ENCODE data around the gene PDIA5. TPM values are rescaled to one million over a fixed set of nuclear protein-coding genes. Genes with fewer than 3 reads are reported as not detected.

The PDIA5 gene
- total RNA-seq, 3 donors from 2014 or later (not counting 1 experiment from before 2014, with no cell fraction given): 0.59 to 3.3 (median 0.63) TPM

- H3K27ac ChIP-seq (ENCODE audit: low read length): no peak overlapping the region
- no peaks in the 10 kb centered on the region for H3K36me3 ChIP-seq (ENCODE audit: control insufficient read depth, insufficient read depth, low read length)
- no peak overlapping the region for H3K4me3 ChIP-seq (ENCODE audit: low read length)
- no peaks in the 10 kb centered on the region for H3K4me1 ChIP-seq (ENCODE audit: control insufficient read depth, insufficient read depth, low read length)
- ATAC-seq: no peak
- Mint-ChIP-seq H3K4me3 (no peak overlapping the region), H3K4me1 (no peaks in the 10 kb centered on the region), H3K27ac (no peak overlapping the region), H3K27me3 (ENCODE audit: low read depth in 2 of 2) (peaks cover 0 to 11% of the 10 kb centered on the region in 2 donors), H3K9me3 (no peaks in the 10 kb centered on the region), H3K36me3 (no peaks in the 10 kb centered on the region)
- no peak for DNase-seq
- intact Hi-C loops (cut with micrococcal nuclease): no loop called here
- no peaks in the 10 kb centered on the region for H3K9me3 ChIP-seq (ENCODE audit: control insufficient read depth, insufficient read depth, low read length)
- H3K27me3 ChIP-seq (ENCODE audit: control insufficient read depth, insufficient read depth, low read length): no peaks in the 10 kb centered on the region
- 89% methylated on average over 5 of the region's 5 CpGs for WGBS (ENCODE audit: insufficient coverage)
- TF ChIP-seq CTCF (IDR thresholded peaks at IDR 0.05): no peak
Observed at GRCh38 chr3:123054109-123054778, 12.6 kb upstream of the PDIA5 start.

GRCh38 chr3:123054931-123055330 is 11.9 kb upstream of the PDIA5 start:
- 92% methylated on average over 4 of the region's 4 CpGs for WGBS (ENCODE audit: insufficient coverage)
- no peaks in the 10 kb centered on the region for H3K27me3 ChIP-seq (ENCODE audit: control insufficient read depth, insufficient read depth, low read length)
- Mint-ChIP-seq H3K4me3 (no peak overlapping the region), H3K27me3 (ENCODE audit: low read depth in 2 of 2) (peaks cover 0 to 11% of the 10 kb centered on the region in 2 donors), H3K9me3 (no peaks in the 10 kb centered on the region), H3K4me1 (no peaks in the 10 kb centered on the region), H3K36me3 (no peaks in the 10 kb centered on the region), H3K27ac (no peak overlapping the region)
- TF ChIP-seq CTCF (IDR thresholded peaks at IDR 0.05): no peak
- H3K27ac ChIP-seq (ENCODE audit: low read length): no peak overlapping the region
- DNase-seq (no peak), ATAC-seq (no peak)
- H3K4me1 ChIP-seq (ENCODE audit: control insufficient read depth, insufficient read depth, low read length): no peaks in the 10 kb centered on the region
- no peaks in the 10 kb centered on the region for H3K9me3 ChIP-seq (ENCODE audit: control insufficient read depth, insufficient read depth, low read length)
- no peak overlapping the region for H3K4me3 ChIP-seq (ENCODE audit: low read length)
- intact Hi-C loops (cut with micrococcal nuclease): no loop called here
- no peaks in the 10 kb centered on the region for H3K36me3 ChIP-seq (ENCODE audit: control insufficient read depth, insufficient read depth, low read length)

GRCh38 chr3:123055352-123055751 is 11.5 kb upstream of the PDIA5 start:
- no peaks in the 10 kb centered on the region for H3K9me3 Mint-ChIP-seq
- no peak overlapping the region for H3K4me3 Mint-ChIP-seq
- H3K4me1 ChIP-seq (ENCODE audit: control insufficient read depth, insufficient read depth, low read length): no peaks in the 10 kb centered on the region
- no peaks in the 10 kb centered on the region for H3K36me3 Mint-ChIP-seq
- DNase-seq: no peak
- H3K36me3 ChIP-seq (ENCODE audit: control insufficient read depth, insufficient read depth, low read length): no peaks in the 10 kb centered on the region
- H3K27ac ChIP-seq (ENCODE audit: low read length): no peak overlapping the region
- ATAC-seq: no peak
- no peaks in the 10 kb centered on the region for H3K4me1 Mint-ChIP-seq
- intact Hi-C loops (cut with micrococcal nuclease): no loop called here
- H3K27me3 Mint-ChIP-seq (ENCODE audit: low read depth in 2 of 2): peaks cover 0 to 13% of the 10 kb centered on the region in 2 donors
- no peak overlapping the region for H3K4me3 ChIP-seq (ENCODE audit: low read length)
- no peaks in the 10 kb centered on the region for H3K9me3 ChIP-seq (ENCODE audit: control insufficient read depth, insufficient read depth, low read length)
- no peaks in the 10 kb centered on the region for H3K27me3 ChIP-seq (ENCODE audit: control insufficient read depth, insufficient read depth, low read length)
- no peak overlapping the region for H3K27ac Mint-ChIP-seq
- TF ChIP-seq CTCF (IDR thresholded peaks at IDR 0.05): no peak
- 88% methylated on average over 5 of the region's 5 CpGs for WGBS (ENCODE audit: insufficient coverage)

- Histone ChIP-seq H3K27ac (ENCODE audit: low read length) (no peak overlapping the region), H3K4me3 (ENCODE audit: low read length) (no peak overlapping the region), H3K36me3 (ENCODE audit: control insufficient read depth, insufficient read depth, low read length) (no peaks in the 10 kb centered on the region), H3K27me3 (ENCODE audit: control insufficient read depth, insufficient read depth, low read length) (no peaks in the 10 kb centered on the region), H3K4me1 (ENCODE audit: control insufficient read depth, insufficient read depth, low read length) (no peaks in the 10 kb centered on the region), H3K9me3 (ENCODE audit: control insufficient read depth, insufficient read depth, low read length) (no peaks in the 10 kb centered on the region)
- 91% methylated on average over 5 of the region's 5 CpGs for WGBS (ENCODE audit: insufficient coverage)
- Mint-ChIP-seq H3K36me3 (no peaks in the 10 kb centered on the region), H3K27me3 (ENCODE audit: low read depth in 2 of 2) (peaks cover 10 to 12% of the 10 kb centered on the region in 2 donors), H3K9me3 (no peaks in the 10 kb centered on the region), H3K4me1 (no peaks in the 10 kb centered on the region), H3K4me3 (no peak overlapping the region), H3K27ac (no peak overlapping the region)
- DNase-seq (no peak), ATAC-seq (no peak)
- no peak for TF ChIP-seq CTCF (IDR thresholded peaks at IDR 0.05)
- intact Hi-C loops (cut with micrococcal nuclease): no loop called here
Observed at GRCh38 chr3:123058505-123058904, 8.3 kb upstream of the PDIA5 start.

All from natural killer cell (primary cell).